Measurements from ENCODE around the gene HOXD9.

DNA sequence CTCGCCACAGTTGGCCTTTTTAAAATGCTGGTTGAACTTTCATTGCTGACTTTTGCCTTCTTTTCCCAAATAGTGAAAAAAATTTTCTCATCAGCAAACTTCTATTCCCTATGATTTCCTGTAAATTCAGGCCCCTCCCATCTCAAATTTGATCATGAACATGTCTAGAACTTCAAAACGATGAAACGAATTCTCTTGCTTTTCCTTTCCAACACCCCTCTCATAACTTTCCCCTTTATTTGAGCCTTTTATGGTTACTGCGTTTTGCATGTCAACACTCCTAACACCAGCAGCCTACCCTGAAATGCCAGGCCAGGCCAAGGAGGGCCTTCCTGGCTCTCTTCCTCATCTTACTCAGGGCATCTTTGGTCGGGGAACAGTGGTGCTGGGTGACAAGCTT is 31.7 kb upstream of the HOXD9 start:
- TF ChIP-seq, protein P1, sequence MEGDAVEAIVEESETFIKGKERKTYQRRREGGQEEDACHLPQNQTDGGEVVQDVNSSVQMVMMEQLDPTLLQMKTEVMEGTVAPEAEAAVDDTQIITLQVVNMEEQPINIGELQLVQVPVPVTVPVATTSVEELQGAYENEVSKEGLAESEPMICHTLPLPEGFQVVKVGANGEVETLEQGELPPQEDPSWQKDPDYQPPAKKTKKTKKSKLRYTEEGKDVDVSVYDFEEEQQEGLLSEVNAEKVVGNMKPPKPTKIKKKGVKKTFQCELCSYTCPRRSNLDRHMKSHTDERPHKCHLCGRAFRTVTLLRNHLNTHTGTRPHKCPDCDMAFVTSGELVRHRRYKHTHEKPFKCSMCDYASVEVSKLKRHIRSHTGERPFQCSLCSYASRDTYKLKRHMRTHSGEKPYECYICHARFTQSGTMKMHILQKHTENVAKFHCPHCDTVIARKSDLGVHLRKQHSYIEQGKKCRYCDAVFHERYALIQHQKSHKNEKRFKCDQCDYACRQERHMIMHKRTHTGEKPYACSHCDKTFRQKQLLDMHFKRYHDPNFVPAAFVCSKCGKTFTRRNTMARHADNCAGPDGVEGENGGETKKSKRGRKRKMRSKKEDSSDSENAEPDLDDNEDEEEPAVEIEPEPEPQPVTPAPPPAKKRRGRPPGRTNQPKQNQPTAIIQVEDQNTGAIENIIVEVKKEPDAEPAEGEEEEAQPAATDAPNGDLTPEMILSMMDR (IDR thresholded peaks at IDR 0.05), result no peak
- TF ChIP-seq POLR2A (IDR thresholded peaks at IDR 0.05), result no peak
